K562 (cell line): ENCODE results near the gene KAT5. TPM values are rescaled to one million over a fixed set of nuclear protein-coding genes. Genes with fewer than 3 reads are reported as not detected.
A peak's percentile ranks its signal among the peaks of the same experiment; 100 is the strongest.

Experiments used
- ARID1B ChIP-seq: fragments of 450-650 bp; IDR thresholded peaks from 2 replicates; pipeline ENCODE4 v1.6.1; 2016; ENCODE audit warnings: antibody characterized with exemption, mild to moderate bottlenecking, inconsistent platforms
- BRD9 ChIP-seq: fragments of 450-650 bp; IDR thresholded peaks from 2 replicates; pipeline ENCODE4 v1.6.1; 2018; ENCODE audit warnings: low read depth; ENCODE audit not compliant: partially characterized antibody
- HNRNPL ChIP-seq: fragments of 200-400 bp; formaldehyde crosslinking; IDR thresholded peaks from 2 replicates; pipeline ENCODE4 v1.6.1; 2017; ENCODE audit warnings: low read depth, mild to moderate bottlenecking, low read length
- SP1 ChIP-seq: sonication (generic); formaldehyde crosslinking; IDR thresholded peaks from 2 replicates; pipeline ENCODE4 v1.8.1; 2022; ENCODE audit warnings: mild to moderate bottlenecking, missing genetic modification reagents
- U2AF2 ChIP-seq: fragments of 200-400 bp; formaldehyde crosslinking; optimal IDR thresholded peaks from 2 replicates; pipeline ENCODE3; 2017; ENCODE audit warnings: low read depth, mild to moderate bottlenecking, low read length
- polyA plus RNA-seq, 8 experiments: library from polyadenylated mRNA; depleted of rRNA in 4 of 8; stranded (reverse) in 5 of 8; unstranded in 3 of 8; fragments of >200 nt; fragmentation: Nextera tagmentation in 2 of 8; fragmentation: Illumina TruSeq in 1 of 8; extraction: Ambion mirVana in 2 of 8; extraction: Trizol in 1 of 8; gene quantifications; 2 replicates each; pipeline versions ENCODE4 v1.2.1 to v1.2.3, GENCODE V29; 2011 to 2014; ENCODE audit warnings: inconsistent platforms in 1 of 8, missing spikeins in 1 of 8
- total RNA-seq, 7 experiments: library from RNA; depleted of rRNA in 6 of 7; stranded (reverse); fragments of >200 nt in 6 of 7; fragmentation: Illumina TruSeq in 2 of 7; extraction: Trizol in 2 of 7; gene quantifications; 2 replicates each; pipeline versions ENCODE4 v1.2.1 to v1.2.3, GENCODE V29; 2011 to 2021; ENCODE audit warnings: low replicate concordance in 1 of 7
- TF ChIP-seq, protein P1 (sequence below): fragments of 250-450 bp; sonication (Bioruptor Pico); IDR thresholded peaks from 2 replicates; pipeline ENCODE4 v1.5.0; 2021; ENCODE audit warnings: mild to moderate bottlenecking, borderline replicate concordance
- TF ChIP-seq, protein P2 (sequence below): fragments of 450-650 bp; IDR thresholded peaks from 2 replicates; pipeline ENCODE4 v1.6.1; 2017; ENCODE audit warnings: antibody characterized with exemption, mild to moderate bottlenecking
- TF ChIP-seq, protein P3 (sequence below): fragments of 450-650 bp; IDR thresholded peaks from 2 replicates; pipeline ENCODE4 v1.6.1; 2016; ENCODE audit warnings: antibody characterized with exemption
- TF ChIP-seq, protein P4 (sequence below), 3 experiments: fragments of 200-800 bp in 1 of 3; fragments of 250-450 bp in 1 of 3; fragments of 450-650 bp in 1 of 3; sonication (Bioruptor Pico) in 1 of 3; sonication (Bioruptor generic) in 1 of 3; formaldehyde crosslinking in 1 of 3; IDR thresholded peaks; 2 replicates each; pipeline versions ENCODE4 v1.6.1 to v1.8.0; 2016 to 2022; ENCODE audit warnings: mild to moderate bottlenecking in 2 of 3, missing genetic modification characterization in 2 of 3, missing compliant biosample characterization in 1 of 3, moderate library complexity in 1 of 3
- TF ChIP-seq, protein P5 (sequence below), 2 experiments: fragments of 250-450 bp in 1 of 2; fragments of 450-650 bp in 1 of 2; sonication (Bioruptor Pico) in 1 of 2; IDR thresholded peaks; 2 replicates each; pipeline versions ENCODE4 v1.6.1 to v1.8.0; 2016 to 2021; ENCODE audit warnings: mild to moderate bottlenecking in 2 of 2, moderate library complexity in 2 of 2, missing compliant biosample characterization in 1 of 2, missing genetic modification characterization in 1 of 2

The KAT5 gene
- total and polyA plus RNA-seq, 9 of the 15 experiments (the other 6 are each of a cell fraction or from before 2014, with no cell fraction given): 3.6 to 76.8 (median 52.7) TPM

DNA sequence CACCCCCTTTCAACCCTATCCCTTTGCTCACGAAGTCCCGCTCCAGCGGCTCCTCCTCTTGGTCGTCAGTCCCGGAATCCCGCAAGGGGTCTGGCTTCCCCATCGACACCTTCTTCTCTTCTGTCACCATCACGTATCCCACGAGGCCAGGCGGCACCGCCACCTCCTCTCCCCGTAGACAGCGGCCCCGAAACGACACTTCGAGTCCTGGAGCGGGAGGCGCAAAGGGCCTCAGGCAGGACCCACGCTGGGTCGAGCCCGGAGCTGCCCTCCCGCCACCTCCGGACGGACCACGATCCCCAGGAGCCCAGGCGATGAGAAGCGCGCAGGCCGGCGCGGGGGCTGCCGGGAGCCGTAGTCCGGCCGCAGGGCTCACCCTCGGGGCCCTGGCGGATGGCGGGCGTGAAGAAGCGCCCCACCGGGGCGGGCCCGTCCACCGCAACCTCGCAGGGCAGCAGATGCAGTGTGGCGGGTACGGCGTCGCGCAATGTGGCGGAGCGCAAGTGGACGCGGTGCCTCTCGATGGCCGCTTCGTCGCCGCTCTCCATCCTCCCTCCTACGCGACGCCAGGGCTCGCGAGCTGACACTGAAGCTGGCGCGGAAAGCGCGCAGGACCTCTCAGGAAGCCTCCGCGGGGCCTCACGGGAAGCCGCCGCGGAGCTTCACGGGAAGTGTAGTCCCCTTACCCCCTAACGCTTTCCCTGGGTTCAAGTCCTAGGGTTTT lies 8.3 kb downstream of the KAT5 start, which contains the start of gene RNASEH2C (continued):
- TF ChIP-seq SP1 (CRISPR knock-in tag) (peak; percentile 69), U2AF2 (no peak), ARID1B (no peak), HNRNPL (no peak), BRD9 (no peak)
- TF ChIP-seq, protein P1, sequence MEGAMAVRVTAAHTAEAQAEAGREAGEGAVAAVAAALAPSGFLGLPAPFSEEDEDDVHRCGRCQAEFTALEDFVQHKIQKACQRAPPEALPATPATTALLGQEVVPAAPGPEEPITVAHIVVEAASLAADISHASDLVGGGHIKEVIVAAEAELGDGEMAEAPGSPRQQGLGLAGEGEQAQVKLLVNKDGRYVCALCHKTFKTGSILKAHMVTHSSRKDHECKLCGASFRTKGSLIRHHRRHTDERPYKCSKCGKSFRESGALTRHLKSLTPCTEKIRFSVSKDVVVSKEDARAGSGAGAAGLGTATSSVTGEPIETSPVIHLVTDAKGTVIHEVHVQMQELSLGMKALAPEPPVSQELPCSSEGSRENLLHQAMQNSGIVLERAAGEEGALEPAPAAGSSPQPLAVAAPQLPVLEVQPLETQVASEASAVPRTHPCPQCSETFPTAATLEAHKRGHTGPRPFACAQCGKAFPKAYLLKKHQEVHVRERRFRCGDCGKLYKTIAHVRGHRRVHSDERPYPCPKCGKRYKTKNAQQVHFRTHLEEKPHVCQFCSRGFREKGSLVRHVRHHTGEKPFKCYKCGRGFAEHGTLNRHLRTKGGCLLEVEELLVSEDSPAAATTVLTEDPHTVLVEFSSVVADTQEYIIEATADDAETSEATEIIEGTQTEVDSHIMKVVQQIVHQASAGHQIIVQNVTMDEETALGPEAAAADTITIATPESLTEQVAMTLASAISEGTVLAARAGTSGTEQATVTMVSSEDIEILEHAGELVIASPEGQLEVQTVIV (CRISPR knock-in tag): no peak
- TF ChIP-seq, protein P2, sequence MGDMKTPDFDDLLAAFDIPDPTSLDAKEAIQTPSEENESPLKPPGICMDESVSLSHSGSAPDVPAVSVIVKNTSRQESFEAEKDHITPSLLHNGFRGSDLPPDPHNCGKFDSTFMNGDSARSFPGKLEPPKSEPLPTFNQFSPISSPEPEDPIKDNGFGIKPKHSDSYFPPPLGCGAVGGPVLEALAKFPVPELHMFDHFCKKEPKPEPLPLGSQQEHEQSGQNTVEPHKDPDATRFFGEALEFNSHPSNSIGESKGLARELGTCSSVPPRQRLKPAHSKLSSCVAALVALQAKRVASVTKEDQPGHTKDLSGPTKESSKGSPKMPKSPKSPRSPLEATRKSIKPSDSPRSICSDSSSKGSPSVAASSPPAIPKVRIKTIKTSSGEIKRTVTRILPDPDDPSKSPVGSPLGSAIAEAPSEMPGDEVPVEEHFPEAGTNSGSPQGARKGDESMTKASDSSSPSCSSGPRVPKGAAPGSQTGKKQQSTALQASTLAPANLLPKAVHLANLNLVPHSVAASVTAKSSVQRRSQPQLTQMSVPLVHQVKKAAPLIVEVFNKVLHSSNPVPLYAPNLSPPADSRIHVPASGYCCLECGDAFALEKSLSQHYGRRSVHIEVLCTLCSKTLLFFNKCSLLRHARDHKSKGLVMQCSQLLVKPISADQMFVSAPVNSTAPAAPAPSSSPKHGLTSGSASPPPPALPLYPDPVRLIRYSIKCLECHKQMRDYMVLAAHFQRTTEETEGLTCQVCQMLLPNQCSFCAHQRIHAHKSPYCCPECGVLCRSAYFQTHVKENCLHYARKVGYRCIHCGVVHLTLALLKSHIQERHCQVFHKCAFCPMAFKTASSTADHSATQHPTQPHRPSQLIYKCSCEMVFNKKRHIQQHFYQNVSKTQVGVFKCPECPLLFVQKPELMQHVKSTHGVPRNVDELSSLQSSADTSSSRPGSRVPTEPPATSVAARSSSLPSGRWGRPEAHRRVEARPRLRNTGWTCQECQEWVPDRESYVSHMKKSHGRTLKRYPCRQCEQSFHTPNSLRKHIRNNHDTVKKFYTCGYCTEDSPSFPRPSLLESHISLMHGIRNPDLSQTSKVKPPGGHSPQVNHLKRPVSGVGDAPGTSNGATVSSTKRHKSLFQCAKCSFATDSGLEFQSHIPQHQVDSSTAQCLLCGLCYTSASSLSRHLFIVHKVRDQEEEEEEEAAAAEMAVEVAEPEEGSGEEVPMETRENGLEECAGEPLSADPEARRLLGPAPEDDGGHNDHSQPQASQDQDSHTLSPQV: peak; percentile 74
- TF ChIP-seq, protein P3, sequence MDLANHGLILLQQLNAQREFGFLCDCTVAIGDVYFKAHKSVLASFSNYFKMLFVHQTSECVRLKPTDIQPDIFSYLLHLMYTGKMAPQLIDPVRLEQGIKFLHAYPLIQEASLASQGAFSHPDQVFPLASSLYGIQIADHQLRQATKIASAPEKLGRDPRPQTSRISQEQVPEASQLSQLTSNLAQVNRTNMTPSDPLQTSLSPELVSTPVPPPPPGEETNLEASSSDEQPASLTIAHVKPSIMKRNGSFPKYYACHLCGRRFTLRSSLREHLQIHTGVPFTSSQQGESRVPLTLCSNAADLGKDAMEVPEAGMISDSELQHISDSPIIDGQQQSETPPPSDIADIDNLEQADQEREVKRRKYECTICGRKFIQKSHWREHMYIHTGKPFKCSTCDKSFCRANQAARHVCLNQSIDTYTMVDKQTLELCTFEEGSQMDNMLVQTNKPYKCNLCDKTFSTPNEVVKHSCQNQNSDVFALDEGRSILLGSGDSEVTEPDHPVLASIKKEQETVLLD: no peak
- TF ChIP-seq, protein P4, sequence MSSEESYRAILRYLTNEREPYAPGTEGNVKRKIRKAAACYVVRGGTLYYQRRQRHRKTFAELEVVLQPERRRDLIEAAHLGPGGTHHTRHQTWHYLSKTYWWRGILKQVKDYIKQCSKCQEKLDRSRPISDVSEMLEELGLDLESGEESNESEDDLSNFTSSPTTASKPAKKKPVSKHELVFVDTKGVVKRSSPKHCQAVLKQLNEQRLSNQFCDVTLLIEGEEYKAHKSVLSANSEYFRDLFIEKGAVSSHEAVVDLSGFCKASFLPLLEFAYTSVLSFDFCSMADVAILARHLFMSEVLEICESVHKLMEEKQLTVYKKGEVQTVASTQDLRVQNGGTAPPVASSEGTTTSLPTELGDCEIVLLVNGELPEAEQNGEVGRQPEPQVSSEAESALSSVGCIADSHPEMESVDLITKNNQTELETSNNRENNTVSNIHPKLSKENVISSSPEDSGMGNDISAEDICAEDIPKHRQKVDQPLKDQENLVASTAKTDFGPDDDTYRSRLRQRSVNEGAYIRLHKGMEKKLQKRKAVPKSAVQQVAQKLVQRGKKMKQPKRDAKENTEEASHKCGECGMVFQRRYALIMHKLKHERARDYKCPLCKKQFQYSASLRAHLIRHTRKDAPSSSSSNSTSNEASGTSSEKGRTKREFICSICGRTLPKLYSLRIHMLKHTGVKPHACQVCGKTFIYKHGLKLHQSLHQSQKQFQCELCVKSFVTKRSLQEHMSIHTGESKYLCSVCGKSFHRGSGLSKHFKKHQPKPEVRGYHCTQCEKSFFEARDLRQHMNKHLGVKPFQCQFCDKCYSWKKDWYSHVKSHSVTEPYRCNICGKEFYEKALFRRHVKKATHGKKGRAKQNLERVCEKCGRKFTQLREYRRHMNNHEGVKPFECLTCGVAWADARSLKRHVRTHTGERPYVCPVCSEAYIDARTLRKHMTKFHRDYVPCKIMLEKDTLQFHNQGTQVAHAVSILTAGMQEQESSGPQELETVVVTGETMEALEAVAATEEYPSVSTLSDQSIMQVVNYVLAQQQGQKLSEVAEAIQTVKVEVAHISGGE (CRISPR knock-in tag; IDR thresholded peaks at IDR 0.05): peak in 1 of 3 experiments; percentile 82; a peak in 2 of 6 replicates
- TF ChIP-seq, protein P5, sequence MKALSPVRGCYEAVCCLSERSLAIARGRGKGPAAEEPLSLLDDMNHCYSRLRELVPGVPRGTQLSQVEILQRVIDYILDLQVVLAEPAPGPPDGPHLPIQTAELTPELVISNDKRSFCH (CRISPR knock-in tag; IDR thresholded peaks at IDR 0.05): no peak
- TF ChIP-seq, protein P5 (tag; IDR thresholded peaks at IDR 0.05): peak; percentile 40; the same call in 1 of the 2 replicates
